Measurements from ENCODE around the gene SOX21.

Gene SOX21

GRCh38 chr13:94708031-94708859 lies 4.1 kb downstream of the SOX21 start:
- no peak for DNase-seq

DNA sequence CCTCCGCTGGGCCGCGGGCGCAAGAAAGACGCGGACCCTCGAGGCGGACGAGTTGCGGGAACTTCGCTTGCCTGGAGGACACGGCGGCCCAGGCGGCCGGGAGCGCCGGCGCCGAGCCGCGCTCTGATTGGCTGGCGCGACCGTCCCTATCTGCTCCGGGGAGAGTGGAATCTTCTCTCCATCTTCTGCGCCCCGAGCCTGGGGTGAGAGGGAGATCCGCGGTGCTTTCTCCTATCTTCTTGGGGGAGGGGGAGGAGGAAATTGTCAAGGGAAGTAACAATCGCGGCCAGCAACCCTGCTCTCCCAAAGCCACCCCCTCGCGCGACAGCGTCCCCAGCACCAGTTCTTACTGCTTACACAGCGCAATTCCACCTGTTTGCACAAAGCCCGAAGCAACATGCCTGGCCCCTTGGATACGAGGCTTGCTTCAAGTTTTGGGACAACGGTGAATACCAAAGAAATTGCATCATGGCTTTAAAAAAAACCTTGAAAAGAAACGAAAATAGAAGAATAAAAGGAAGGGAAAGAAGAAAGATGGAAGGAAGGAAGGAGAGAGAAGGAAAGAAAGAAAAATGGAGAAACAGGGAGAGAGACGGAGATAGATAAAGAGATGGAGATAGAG lies 4.8 kb downstream of the SOX21 start:
- DNase-seq, result no peak

DNA sequence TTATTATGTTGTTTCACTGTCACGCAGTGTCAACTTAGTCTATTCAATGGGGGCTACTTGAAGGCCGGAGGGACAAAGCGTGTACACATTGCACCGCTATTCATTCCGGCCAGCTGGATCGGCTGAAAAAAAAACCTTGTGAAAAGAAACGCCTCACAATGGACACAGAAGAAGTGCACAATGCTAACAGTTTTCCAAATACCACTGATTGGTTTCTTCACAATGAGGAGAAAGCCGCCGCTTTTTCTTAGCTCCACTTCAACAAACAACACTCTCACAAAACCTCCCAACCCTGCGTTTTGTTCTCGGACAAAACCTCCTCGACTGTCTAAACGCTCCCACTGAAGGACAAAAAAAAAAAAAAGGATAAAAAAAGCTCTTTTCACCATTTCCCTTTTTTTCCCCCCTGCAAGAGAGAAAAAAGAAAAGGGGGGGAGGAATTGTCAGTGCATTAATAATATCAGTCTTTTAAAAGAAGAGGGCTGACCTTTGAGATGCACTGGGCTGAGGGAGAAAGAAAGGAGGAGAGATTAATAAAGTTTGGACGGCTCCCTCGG lies 5.4 kb downstream of the SOX21 start:
- DNase-seq, result no peak

- DNase-seq, result no peak
Observed at GRCh38 chr13:94706101-94706842, 6.1 kb downstream of the SOX21 start.

- DNase-seq, result no peak
Observed at GRCh38 chr13:94705081-94706030, 7.0 kb downstream of the SOX21 start.

DNA sequence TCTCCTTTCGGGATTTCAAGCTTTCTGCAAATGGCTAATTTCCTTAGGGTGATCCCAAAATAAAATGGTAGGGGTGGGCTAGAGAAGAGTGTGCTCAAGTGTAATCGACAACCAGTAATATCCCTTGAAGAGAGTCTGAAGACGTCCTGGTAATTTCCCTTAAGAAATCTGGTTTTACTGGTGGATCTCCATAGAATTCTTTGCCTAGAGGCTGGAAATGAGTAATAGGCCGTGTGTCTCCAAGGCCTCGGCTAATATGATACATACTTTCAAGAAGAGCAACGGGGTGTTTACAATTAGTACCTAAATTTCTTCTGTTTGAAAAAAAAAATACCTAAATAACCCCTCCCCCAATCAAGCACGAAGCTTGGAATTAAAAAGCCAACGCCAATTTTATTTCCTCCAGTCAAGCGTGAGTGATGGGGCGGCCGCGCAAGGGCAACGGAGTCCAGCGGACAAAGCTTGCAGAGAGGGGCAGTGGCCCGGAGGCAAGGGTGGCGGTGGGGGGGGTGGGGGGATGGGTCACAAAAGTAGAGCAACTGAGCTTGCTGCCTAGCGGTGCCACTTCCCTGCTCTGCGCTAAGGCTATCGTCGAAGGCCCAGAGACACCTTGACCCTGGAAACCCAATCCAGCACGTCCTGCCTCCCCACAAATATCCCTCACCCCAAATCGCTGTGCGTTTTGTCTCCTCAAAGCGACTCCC lies 7.8 kb downstream of the SOX21 start:
- no peak for DNase-seq

DNA sequence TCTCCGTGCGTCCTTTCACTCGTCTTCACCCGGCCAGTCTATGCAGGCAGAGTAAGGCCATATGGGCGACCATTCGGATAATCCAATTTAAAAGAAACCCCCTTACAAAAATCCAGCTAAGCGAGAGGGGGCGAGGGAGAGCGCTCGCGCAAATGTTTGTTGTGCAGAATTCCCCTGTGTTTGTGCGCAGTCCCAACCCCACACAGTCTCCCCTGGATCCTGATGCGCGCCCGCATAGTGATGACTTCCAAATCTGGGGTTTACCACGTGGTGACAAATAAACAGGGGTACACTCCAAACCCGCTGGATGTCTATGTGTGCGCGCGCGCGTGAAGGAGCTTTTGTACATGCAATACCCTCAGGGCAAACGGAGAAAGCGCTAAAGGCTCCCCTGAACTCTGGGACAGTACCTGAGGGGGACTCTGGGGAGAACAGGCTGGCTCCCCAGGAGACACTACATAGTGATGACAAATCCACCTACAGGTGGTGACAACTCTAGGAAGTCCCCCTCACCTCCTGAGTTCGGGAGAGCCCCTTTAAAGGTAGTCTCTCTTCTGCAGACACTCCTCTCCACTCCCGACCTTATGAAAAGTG lies 8.5 kb downstream of the SOX21 start:
- DNase-seq, result no peak

DNA sequence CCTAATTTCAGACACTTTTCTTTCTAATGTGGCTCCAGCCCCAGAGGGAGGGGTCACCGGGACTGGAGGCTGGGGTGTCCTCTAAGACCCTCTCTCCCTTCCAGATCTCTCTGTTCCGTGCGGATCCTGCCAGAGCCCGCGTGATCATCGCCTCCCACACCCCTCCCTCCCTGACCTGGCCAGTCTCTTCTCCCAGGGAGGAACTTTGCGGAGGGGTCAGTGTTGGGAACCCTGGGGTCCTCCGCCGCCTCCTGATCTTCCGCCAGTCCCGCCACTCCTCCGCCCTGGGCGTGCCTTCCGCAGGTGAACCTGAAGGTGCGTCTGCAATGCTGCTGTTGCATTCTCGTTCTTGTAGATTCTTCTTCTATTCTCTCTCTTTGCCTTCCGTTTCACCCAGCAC lies 9.1 kb downstream of the SOX21 start:
- no peak for DNase-seq

- DNase-seq, result no peak
Observed at GRCh38 chr13:94702181-94703041, 9.9 kb downstream of the SOX21 start.

- DNase-seq, result no peak
Observed at GRCh38 chr13:94701313-94702180, 10.8 kb downstream of the SOX21 start.

DNA sequence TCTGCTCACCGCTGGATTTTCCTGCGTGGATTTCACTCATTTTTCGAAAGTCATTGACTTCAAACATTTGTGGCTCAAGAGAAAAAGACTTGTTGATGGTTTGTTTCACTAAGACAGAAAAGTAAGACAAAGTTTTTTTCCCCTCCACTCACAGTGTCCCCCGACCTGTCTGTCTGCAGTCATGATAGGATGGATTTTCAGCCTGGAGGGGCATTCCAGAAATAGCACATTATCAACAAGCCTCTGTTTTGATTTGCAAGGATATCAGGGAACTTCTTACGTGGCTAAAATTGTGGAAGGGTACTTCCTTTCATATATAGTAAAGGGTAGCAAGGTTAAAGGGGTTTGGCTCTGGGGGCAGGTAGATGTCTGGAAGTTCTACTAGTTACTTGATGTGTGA lies 11.8 kb downstream of the SOX21 start:
- DNase-seq, result no peak

DNA sequence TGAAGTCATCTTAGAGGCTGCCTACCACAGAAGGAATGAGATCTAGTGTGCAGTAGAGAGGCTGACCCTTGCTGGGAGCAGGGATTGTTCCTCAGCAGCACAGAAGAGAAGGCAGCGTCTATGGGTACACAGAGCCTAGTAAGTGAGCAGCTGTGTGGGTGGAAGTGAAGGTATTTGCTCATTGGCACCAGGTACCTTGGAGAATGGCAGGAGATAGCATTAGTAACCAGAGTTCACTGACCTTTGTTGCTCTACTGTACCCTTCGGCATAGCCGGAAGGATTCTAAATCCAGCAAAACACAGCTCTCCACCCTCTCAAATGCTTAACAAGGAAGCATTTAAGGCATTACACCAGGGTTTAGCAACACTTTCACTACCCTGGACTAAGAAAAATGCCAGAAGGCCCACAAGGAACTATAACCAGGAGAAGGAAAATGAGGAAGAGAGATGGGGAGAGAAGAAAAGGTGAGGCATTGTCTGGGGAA lies 12.3 kb downstream of the SOX21 start:
- DNase-seq, result no peak

DNA sequence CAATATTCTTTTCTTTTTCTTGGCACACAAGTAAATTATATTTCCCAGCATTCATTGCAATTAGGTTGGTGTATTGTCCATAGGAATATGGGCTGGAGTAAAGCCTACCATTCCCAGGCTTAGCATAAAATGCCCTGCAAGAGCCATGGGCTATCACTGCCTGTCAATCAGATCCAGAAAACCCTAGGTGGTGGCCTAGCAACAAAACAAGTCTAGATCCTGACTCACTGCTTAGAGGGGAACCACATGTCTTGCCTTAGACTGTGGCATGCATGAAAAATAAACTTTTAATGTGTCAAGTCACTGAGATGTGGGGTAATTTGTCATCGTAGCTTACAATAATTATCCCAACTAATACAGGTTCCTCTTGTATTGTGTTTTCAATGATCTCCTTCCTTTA lies 16.2 kb downstream of the SOX21 start:
- no peak for DNase-seq

DNA sequence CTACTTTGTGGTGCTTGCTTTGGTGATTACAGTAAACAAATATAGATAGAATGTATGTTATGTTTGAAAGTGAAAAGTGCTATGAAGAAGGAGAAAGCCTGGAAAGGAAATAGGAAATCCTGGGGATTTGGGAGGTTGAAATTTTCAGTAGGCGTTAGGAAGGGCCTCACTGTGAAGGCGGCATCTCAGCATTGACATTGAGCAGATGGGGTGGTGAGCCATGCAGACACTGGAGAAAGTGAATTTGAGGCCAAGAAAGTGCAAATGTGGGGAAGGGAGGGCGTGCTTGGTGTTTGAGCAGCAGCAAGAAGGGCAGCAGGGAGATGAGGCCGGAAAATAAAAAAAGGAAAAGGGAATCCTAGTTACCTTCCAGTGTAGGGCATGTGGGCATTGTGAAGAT lies 20.3 kb downstream of the SOX21 start:
- DNase-seq, result no peak

DNA sequence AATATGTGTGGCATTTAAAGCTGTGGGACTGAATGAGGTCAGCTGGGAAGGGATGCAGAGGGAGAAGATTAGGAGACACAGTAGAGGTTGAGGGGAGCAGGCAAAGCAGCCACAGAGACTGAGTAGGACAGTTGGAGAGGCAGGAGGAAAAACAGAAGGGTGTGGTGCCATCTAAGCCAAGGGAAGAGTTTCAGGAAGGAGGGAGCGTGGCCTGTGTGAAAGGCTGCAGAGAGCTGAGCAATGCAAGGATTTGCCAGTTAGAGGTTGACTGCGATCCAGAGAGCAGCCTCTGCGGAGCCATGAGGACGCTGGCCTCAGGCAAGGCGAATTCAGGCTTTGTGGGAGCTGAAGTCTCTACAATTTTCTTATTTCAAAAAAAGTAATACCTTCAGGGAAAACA lies 28.9 kb downstream of the SOX21 start:
- no peak for DNase-seq

GRCh38 chr13:94682229-94682628 lies 30.1 kb downstream of the SOX21 start:
- DNase-seq, result no peak

DNA sequence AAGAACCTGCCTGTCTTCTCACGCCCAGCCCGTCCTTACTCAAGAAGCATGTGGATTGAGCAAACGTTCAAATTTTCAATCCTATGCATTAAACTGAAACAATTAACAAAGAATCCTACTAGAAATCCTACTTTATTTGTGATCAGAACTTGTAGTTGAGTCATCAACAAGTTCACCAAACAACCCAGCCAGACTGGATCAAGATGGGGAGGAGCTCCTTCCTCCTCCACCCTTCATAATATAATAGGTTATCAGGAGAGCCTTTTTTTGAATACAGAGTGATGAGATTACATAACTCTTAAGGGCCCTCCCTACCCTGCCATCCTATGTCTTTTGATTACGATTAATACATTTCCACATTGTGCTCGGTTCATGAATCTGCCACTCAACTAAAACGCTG lies 32.7 kb downstream of the SOX21 start:
- DNase-seq, result no peak

GRCh38 chr13:94678845-94679244 lies 33.5 kb downstream of the SOX21 start:
- no peak for DNase-seq

DNA sequence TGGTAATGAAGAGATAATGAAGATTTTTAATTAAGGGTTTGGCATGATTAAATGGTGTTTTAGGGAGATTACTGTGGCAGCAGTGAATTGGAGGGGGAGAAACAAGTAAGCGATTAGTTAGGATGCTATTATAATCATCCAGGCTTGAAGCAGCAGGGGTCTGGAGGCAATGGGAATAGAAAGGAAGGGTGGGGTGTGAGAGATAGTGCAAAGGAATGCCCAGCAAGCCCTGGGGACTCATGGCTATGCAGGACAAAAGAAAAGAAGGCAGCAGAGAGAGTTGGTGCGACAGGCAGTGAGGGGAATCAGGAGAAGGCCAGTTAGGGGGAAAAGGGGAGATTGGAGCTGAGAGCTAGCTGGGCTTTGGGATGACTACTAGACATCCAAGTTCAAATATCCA lies 34.5 kb downstream of the SOX21 start:
- DNase-seq, result no peak

Measured in AML-193 (cell line).